Erythroblast (primary cell): ENCODE results near the gene ALG9.
"Not testable (repeated sequence)": the region's sequence is repeated elsewhere in the genome, so short reads cannot be mapped to it uniquely, and the experiment has no call there.

Experiments
- DNase-seq, 2 experiments: peaks; one replicate each; lab custom pipeline; 2025; lab: John Stamatoyannopoulos, UW
- GATA1 ChIP-seq: IDR thresholded peaks from 2 replicates; pipeline ENCODE4 v1.6.1; 2011; ENCODE audit warnings: low read depth, mild to moderate bottlenecking, control low read depth, low read length, moderate library complexity
- POLR2A ChIP-seq: IDR thresholded peaks from 2 replicates; pipeline ENCODE4 v1.6.1; 2011; ENCODE audit warnings: mild to moderate bottlenecking, low read length

Gene ALG9

GRCh38 chr11:111788051-111788450 lies 83.3 kb downstream of the ALG9 start:
- TF ChIP-seq GATA1 (no peak), POLR2A (no peak)
- no peak for DNase-seq

GRCh38 chr11:111785886-111786412 lies 85.4 kb downstream of the ALG9 start:
- DNase-seq = no peak

GRCh38 chr11:111785076-111785475 lies 86.3 kb downstream of the ALG9 start:
- TF ChIP-seq POLR2A (no peak), GATA1 (no peak)
- DNase-seq = no peak

More at GRCh38 chr11:111785886-111786412, 85.4 kb downstream of the ALG9 start:
- no peak for TF ChIP-seq GATA1
- TF ChIP-seq POLR2A = no peak

DNA sequence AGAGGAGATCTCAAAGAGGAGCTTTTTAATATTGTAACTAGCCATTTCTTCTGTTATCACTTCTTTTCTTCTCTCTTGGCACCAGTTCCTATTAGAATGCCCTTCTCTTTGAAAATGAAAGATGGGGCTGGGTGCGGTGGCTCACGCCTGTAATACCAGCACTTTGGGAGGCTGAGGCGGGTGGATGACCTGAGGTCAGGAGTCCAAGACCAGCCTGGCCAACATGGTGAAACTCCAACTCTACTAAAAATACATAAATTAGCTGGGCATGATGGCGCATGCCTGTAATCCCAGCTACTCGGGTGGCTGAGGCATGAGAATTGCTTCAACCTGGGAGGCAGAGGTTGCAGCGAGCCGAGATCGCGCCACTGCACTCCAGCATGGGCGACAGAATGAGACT lies 87.1 kb downstream of the ALG9 start:
- not testable (repeated sequence) for DNase-seq

DNA sequence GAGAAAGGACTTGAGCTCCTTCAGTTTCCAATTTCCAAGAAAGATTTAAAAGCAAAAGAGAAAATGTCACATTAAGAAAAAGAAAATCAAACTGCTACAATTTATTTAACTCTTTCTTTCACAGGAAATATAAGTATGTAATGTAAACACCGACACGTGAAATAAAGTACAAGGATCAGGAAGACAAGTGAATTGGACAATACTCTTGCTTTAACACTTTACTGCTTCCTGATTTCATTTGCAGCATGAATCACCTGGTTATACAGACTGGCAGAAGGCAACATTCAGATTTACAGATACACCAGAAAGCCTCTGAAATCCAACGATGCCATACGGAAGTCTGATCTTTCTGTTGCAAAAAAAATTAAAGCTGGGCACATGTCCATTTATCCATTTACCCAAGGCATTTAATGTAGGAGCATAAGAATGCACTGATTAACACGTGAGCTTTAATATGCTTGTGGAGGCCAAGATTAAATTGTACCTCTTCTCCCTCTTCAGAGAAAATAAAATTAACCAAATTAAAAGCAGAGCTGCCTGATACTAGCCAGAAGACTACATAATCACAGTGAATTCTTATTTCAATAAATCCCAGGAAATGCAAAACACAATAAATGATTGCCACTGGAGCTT lies 89.2 kb downstream of the ALG9 start:
- TF ChIP-seq POLR2A (no peak), GATA1 (no peak)

DNA sequence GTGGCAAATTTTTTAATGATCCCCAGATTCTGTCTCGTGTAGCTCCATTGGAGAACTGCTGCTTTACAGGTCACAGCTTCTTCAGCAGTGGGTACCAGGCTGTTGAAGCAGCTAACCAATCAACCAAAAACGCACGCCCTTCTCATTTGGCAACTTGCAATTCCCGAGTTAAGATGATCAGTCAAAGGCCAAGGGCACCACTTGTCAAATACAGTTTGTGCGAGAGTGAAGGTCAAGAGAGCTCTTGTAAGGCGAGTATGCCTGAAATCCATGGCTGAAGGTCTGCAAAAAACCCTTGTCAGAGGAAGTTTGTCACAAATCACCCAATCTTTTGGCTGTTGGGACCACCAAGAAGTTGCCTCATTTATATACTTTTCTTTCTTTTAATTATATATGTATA lies 92.3 kb downstream of the ALG9 start:
- TF ChIP-seq GATA1 (no peak), POLR2A (no peak)
- no peak for DNase-seq

More for the DNA sequence above, 89.2 kb downstream of the ALG9 start:
- DNase-seq = no peak

DNA sequence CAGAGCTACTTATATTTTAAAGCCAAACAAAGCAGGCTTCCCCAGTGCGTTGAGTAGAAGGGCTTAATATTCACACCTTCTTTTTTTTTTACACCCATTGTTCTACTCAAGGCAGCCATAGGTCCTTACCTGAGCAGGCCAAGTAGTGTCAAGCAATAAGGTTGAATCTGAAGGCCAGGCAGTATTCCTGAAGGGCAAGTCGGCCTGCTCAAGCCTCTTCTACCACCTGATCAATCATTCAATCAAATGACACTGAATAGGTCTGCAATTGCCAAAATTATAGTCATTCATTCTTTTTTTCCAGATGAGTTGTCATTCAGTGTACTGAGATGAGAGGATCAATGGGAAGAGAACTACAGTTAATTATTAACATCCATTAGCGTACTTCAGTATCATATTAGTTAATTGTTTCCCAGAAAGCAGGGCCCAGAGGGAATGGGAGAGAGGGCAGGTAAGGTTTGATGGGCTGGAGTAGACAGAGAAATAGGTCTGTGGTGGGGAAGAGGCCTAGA lies 93.3 kb downstream of the ALG9 start:
- TF ChIP-seq POLR2A (no peak), GATA1 (no peak)
- no peak for DNase-seq

DNA sequence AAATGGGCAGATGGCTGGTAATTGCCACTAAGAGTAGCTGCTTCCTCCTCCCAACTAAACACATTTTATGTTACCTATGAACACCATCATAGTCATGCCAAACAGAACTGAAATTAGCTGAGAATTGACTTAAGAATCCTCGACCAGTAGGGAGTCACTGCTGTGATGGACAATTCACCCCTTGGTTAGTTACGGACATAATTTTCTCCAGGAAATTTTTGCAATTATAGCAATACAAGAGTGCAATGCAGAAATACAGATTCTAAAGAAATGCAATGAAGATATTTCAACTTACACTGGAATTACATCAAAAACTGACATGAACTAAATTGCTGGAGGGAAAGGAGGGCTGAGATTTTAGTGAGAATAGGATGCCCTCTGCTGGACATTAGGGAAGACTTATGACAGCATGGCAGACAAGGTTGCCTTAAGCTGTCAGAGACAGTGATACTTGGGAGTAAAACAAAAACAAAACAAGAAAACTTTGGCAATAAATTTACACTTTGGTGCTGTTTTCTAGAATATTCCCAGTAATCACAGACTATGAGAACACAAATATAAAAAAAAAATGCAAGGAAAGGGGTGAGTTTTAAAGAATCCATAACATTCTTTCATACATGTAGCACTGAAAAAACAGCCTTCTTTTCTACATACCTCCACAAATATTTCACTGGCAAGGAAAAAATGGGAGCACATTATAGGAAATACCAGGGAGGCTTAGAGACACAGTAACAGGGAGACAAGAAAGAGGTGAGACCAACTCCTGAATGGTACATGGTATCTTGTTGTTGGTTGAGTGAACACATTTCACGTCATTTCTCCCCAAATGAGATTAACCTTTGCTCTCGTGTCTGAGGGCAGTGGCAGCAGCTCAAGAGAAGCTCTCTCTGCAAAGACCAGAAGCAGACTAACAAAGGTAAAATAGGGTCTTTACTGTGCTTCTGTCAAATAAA lies 94.0 kb downstream of the ALG9 start:
- DNase-seq = peak; percentile 80 to 85
- TF ChIP-seq GATA1 = no peak
- TF ChIP-seq POLR2A = no peak

DNA sequence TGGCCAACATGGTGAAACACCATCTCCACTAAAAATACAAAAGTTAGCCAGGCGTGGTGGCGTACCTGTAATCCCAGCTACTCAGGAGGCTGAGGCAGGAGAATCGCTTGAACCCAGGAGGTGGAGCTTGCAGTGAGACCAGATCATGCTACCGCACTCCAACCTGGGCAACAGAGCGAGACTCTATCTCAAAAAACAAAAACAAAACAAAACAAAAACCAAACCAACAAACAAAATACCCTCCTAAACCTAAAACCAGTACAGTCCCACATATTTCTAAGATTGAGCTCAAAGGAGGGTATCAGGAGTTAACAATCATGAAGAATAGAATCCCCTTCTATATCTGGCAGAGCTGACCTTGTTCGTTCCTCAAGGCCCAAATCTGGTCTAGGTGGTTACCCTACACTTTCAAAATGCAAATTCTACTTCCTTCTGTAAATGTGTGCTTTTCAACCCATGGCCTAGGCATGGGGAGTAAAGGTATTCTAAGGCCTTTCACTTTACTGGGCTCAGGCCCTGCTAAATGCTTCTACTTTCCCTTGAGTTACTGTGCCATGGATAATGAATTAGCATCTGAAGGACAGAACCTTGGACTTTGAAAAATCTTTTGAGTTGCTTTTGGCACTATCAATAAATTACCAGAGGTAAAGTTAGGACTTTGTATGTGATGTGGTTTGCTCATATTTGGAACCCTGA lies 94.8 kb downstream of the ALG9 start:
- no peak for DNase-seq
- no peak for TF ChIP-seq GATA1
- TF ChIP-seq POLR2A = no peak

GRCh38 chr11:111774955-111775710 lies 96.2 kb downstream of the ALG9 start:
- TF ChIP-seq POLR2A = no peak
- TF ChIP-seq GATA1 = no peak

DNA sequence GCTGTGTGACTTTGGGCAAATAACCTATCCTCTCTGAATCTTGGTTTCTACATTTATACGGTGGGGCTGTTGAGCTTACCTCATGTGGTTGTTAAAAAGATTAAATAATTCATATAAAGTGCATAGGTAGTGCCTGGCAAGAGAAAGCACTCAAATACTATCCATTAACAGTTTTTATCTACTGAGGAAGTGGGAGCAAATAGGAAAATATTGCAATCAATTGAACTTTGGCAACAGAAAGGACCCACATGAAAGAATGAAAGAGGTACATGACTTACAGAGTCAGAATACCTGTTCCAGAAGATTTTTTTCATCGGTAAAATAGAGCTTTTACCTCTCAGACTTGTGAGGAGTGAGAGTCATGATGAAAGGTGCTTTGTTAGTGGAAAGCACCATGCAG lies 98.8 kb downstream of the ALG9 start:
- no peak for DNase-seq
- TF ChIP-seq GATA1 (no peak), POLR2A (no peak)

More at GRCh38 chr11:111774955-111775710, 96.2 kb downstream of the ALG9 start:
- no peak for DNase-seq

DNA sequence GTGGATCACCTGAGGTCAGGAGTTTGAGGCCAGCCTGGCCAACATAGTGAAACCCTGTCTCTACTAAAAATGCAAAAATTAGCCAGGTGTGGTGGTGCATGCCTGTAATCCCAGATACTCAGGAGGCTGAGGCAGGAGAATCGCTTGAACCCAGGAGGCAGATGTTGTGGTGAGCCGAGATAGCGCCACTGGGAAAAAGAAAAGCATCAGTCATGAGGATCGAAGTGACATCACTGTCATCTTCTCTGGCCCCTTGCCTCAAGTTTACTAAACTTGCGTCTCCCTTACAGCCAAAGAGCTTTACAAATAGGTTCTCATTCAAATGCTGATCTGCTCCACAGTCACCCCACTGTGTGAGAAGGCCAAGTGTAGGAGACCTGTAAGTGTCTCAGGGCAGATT lies 100.2 kb downstream of the ALG9 start:
- peak in 1 of 2 experiments; percentile 14 for DNase-seq
